Astrocyte of the spinal cord (primary cell): ENCODE data around the gene TXNRD1.

ENCODE experiments used
- DNase-seq: peaks from one replicate; pipeline ENCODE4 v3.0.0; 2011; ENCODE audit warnings: low read depth, low spot score
- H3K4me3 ChIP-seq: 2 replicates; pipeline ENCODE4 v1.5.1; 2011; ENCODE audit warnings: low read depth, mild to moderate bottlenecking, low read length, moderate library complexity
- in situ Hi-C: cut with HindIII; loops from 2 replicates; pipeline ENCODE4 v1.10.0; 2017; ENCODE audit warnings: low sequenced_read_pairs
- TF ChIP-seq, protein P1 (sequence below): IDR thresholded peaks from 2 replicates; pipeline ENCODE4 v1.5.1; 2012; ENCODE audit warnings: low read depth, mild to moderate bottlenecking, low read length, inconsistent platforms

Gene TXNRD1

DNA sequence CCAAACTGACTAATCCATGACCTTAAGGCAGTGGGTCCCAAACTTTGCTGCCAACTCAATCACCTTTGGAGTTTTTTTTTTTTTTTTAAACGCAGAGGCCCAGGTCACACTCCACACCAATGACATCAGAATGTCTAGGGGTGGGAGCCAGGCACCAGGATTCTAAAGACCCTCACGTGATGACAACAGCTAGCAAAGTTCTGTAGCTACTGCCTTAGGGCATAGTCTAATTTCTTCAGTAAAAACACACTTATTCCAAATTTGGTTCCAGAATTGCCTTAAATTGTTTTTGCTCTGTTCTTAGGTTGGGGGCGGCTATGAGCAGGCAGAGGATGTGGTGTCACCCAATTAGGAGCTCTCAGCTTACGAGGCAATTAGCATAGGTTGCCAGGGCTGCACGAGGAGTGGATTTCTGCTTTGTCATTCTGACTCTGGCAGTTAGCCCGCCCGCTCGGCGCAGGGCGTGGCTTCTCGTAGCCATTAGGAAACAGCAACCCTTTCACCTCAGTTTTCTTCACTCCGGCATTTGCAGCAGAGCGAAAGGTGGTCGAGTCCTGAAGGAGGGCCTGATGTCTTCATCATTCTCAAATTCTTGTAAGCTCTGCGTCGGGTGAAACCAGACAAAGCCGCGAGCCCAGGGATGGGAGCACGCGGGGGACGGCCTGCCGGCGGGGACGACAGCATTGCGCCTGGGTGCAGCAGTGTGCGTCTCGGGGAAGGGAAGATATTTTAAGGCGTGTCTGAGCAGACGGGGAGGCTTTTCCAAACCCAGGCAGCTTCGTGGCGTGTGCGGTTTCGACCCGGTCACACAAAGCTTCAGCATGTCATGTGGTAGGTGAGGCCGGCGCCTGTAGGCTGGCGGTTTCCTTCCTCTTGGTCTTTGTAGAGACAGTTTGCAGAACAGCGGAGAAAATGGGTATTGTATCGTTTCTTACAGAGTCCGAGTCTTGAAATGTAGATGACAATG lies 71.2 kb downstream of the TXNRD1 start:
- in situ Hi-C loops, result no loop called here

GRCh38 chr12:104288635-104289274 lies 73.2 kb downstream of the TXNRD1 start:
- in situ Hi-C loops, result no loop called here
- peak overlapping the region; percentile 73 for H3K4me3 ChIP-seq
- peak; percentile 80 for DNase-seq
- TF ChIP-seq, protein P1, sequence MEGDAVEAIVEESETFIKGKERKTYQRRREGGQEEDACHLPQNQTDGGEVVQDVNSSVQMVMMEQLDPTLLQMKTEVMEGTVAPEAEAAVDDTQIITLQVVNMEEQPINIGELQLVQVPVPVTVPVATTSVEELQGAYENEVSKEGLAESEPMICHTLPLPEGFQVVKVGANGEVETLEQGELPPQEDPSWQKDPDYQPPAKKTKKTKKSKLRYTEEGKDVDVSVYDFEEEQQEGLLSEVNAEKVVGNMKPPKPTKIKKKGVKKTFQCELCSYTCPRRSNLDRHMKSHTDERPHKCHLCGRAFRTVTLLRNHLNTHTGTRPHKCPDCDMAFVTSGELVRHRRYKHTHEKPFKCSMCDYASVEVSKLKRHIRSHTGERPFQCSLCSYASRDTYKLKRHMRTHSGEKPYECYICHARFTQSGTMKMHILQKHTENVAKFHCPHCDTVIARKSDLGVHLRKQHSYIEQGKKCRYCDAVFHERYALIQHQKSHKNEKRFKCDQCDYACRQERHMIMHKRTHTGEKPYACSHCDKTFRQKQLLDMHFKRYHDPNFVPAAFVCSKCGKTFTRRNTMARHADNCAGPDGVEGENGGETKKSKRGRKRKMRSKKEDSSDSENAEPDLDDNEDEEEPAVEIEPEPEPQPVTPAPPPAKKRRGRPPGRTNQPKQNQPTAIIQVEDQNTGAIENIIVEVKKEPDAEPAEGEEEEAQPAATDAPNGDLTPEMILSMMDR, result peak; percentile 1

More for the DNA sequence above, 71.2 kb downstream of the TXNRD1 start:
- H3K4me3 ChIP-seq, result peak overlapping the region; percentile 73
- TF ChIP-seq, protein P1, result no peak
- DNase-seq, result peak; percentile 97

DNA sequence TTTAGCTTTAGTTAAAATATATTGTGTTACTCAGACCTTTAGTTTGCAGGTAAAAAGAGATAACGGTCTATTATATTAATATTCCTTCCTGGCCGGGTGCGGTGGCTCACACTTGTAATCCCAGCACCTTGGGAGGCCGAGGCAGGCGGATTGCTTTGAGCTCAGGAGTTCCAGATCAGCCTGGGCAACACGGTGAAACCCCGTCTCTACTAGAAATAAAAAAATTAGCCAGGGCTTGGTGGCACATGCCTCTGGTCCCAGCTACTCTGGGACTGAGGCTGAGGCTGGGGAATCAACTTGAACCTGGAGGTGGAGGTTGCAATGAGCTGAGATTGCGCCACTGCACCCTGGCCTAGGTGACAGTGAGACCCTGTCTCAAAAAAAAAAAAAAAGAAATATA lies 74.7 kb downstream of the TXNRD1 start:
- in situ Hi-C loops, result no loop called here
- H3K4me3 ChIP-seq, result no peak overlapping the region
- TF ChIP-seq, protein P1, result no peak
- DNase-seq, result no peak

GRCh38 chr12:104290855-104291254 lies 75.3 kb downstream of the TXNRD1 start:
- no peak overlapping the region for H3K4me3 ChIP-seq
- no peak for DNase-seq
- in situ Hi-C loops, result no loop called here
- TF ChIP-seq, protein P1, result no peak

DNA sequence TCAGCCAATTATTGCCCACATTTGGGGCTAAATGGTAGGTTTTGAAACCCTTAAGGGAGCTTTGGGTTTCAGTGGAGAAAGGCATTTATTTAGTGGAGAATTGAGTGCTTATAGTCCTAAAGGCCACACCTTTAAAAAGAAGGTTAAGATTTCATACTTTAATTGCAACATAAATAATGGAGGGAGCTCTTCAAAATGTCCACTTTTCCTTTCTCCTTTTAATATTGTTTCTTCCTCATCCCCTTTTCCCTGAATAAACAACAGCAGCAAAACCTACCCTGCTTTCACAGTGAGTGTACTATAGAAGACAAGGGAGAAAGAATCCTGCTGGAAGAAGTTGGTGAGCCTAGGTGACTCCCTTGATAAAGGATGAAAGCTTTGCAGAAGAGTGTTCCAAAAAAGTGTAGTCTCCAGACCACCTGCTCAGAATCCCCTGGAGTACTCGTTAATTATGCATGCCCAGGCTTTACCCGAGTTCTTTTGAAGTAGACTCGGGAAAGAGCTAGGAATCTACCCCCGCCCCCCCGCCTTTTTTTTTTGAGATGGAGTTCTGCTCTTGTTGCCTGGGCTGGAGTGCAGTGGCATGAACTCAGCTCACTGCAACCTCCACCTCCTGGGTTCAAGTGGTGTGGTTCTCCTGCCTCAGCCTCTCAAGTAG lies 76.4 kb downstream of the TXNRD1 start:
- in situ Hi-C loops, result no loop called here
- DNase-seq, result no peak
- no peak overlapping the region for H3K4me3 ChIP-seq
- TF ChIP-seq, protein P1, result no peak
